CD4-positive, alpha-beta T cell treated with Interleukin-12 subunit alpha and Interleukin-12 subunit beta, for 1 hour (primary cell): ENCODE measurements around the gene UNC5C.

Experiments
- DNase-seq: peaks from one replicate; pipeline ENCODE4 v3.0.0-alpha.2; 2020

UNC5C gene

GRCh38 chr4:95386410-95386809, 162.4 kb downstream of the UNC5C start:
- DNase-seq: no peak

- DNase-seq: no peak
Observed at GRCh38 chr4:95381843-95382580, 166.8 kb downstream of the UNC5C start.

GRCh38 chr4:95379633-95380032, 169.1 kb downstream of the UNC5C start:
- DNase-seq: no peak

GRCh38 chr4:95377366-95377900, 171.3 kb downstream of the UNC5C start:
- no peak for DNase-seq

- no peak for DNase-seq
Observed at GRCh38 chr4:95371476-95372224, 177.1 kb downstream of the UNC5C start.

GRCh38 chr4:95367824-95368223, 180.9 kb downstream of the UNC5C start:
- DNase-seq: no peak

GRCh38 chr4:95363966-95364365, 184.8 kb downstream of the UNC5C start:
- no peak for DNase-seq

- no peak for DNase-seq
Observed at GRCh38 chr4:95363559-95363925, 185.2 kb downstream of the UNC5C start.

GRCh38 chr4:95362906-95363558, 185.7 kb downstream of the UNC5C start:
- no peak for DNase-seq

- DNase-seq: no peak
Observed at GRCh38 chr4:95362066-95362465, 186.7 kb downstream of the UNC5C start.

GRCh38 chr4:95361696-95361965, 187.1 kb downstream of the UNC5C start:
- DNase-seq: no peak

GRCh38 chr4:95360906-95361695, 187.7 kb downstream of the UNC5C start:
- no peak for DNase-seq

GRCh38 chr4:95360256-95360903, 188.4 kb downstream of the UNC5C start:
- DNase-seq: no peak

GRCh38 chr4:95358421-95358820, 190.4 kb downstream of the UNC5C start:
- DNase-seq: no peak

- DNase-seq: no peak
Observed at GRCh38 chr4:95355021-95355420, 193.8 kb downstream of the UNC5C start.

GRCh38 chr4:95348418-95348817, 200.4 kb downstream of the UNC5C start:
- no peak for DNase-seq

GRCh38 chr4:95343235-95343634, 205.5 kb downstream of the UNC5C start:
- DNase-seq: no peak

- no peak for DNase-seq
Observed at GRCh38 chr4:95340191-95340590, 208.6 kb downstream of the UNC5C start.

- DNase-seq: no peak
Observed at GRCh38 chr4:95325665-95326064, 223.1 kb downstream of the UNC5C start.

- DNase-seq: no peak
Observed at GRCh38 chr4:95319169-95319568, 229.6 kb downstream of the UNC5C start.

- no peak for DNase-seq
Observed at GRCh38 chr4:95318483-95318882, 230.3 kb downstream of the UNC5C start.

- DNase-seq: no peak
Observed at GRCh38 chr4:95318044-95318443, 230.7 kb downstream of the UNC5C start.
